SK-N-SH treated with all-trans-retinoic acid at 6 μM for 48 hours (cell line): Measurements from ENCODE around the gene HIF1A.

Source experiments
- CREB5 ChIP-seq: fragments of 250-450 bp; sonication (Bioruptor Pico); IDR thresholded peaks from 2 replicates; pipeline ENCODE4 v1.5.1; 2020; ENCODE audit warnings: low read depth, mild to moderate bottlenecking, moderate library complexity
- CSRNP3 ChIP-seq: fragments of 250-450 bp; sonication (Bioruptor Pico); IDR thresholded peaks from 2 replicates; pipeline ENCODE4 v1.5.1; 2021; ENCODE audit warnings: mild to moderate bottlenecking, moderate library complexity
- ESRRG ChIP-seq: fragments of 250-450 bp; sonication (Bioruptor Pico); IDR thresholded peaks from 2 replicates; pipeline ENCODE4 v1.6.1; 2021; ENCODE audit warnings: mild to moderate bottlenecking
- ISL1 ChIP-seq: fragments of 250-450 bp; sonication (Bioruptor Pico); IDR thresholded peaks from 2 replicates; pipeline ENCODE4 v2.1.2; 2022; ENCODE audit warnings: mild to moderate bottlenecking, moderate library complexity
- PATZ1 ChIP-seq: fragments of 250-450 bp; sonication (Bioruptor Pico); IDR thresholded peaks from 2 replicates; pipeline ENCODE4 v1.8.0; 2020; ENCODE audit warnings: mild to moderate bottlenecking, moderate library complexity, borderline replicate concordance
- RARB ChIP-seq: fragments of 250-450 bp; sonication (Bioruptor Pico); IDR thresholded peaks from 2 replicates; pipeline ENCODE4 v1.8.0; 2021; ENCODE audit warnings: mild to moderate bottlenecking, moderate library complexity
- SNAI2 ChIP-seq: fragments of 250-450 bp; sonication (Bioruptor Pico); IDR thresholded peaks from 2 replicates; pipeline ENCODE4 v1.5.0; 2020; ENCODE audit warnings: mild to moderate bottlenecking, moderate library complexity
- TOX ChIP-seq: fragments of 250-450 bp; sonication (Bioruptor Pico); IDR thresholded peaks from 2 replicates; pipeline ENCODE4 v1.8.0; 2021; ENCODE audit warnings: mild to moderate bottlenecking, moderate library complexity, borderline replicate concordance
- ZC3H10 ChIP-seq: fragments of 250-450 bp; sonication (Bioruptor Pico); IDR thresholded peaks from 2 replicates; pipeline ENCODE4 v1.5.1; 2021; ENCODE audit warnings: mild to moderate bottlenecking, moderate library complexity
- ZFP3 ChIP-seq: fragments of 250-450 bp; sonication (Bioruptor Pico); IDR thresholded peaks from 2 replicates; pipeline ENCODE4 v1.5.0; 2020; ENCODE audit warnings: mild to moderate bottlenecking, moderate library complexity
- ZFP30 ChIP-seq: fragments of 450-650 bp; formaldehyde crosslinking; IDR thresholded peaks from 2 replicates; pipeline ENCODE4 v1.5.0; 2022; ENCODE audit warnings: mild to moderate bottlenecking, moderate library complexity
- ZNF565 ChIP-seq: fragments of 450-650 bp; formaldehyde crosslinking; conservative IDR thresholded peaks from 2 replicates; pipeline ENCODE4 v1.5.0; 2020; ENCODE audit warnings: low read depth, mild to moderate bottlenecking, moderate library complexity
- ZNF70 ChIP-seq: fragments of 450-650 bp; formaldehyde crosslinking; IDR thresholded peaks from 2 replicates; pipeline ENCODE4 v1.5.0; 2020; ENCODE audit warnings: mild to moderate bottlenecking, moderate library complexity

- TF ChIP-seq TOX (CRISPR knock-in tag) (no peak), PATZ1 (CRISPR knock-in tag) (no peak), ZNF70 (CRISPR knock-in tag) (no peak), CSRNP3 (CRISPR knock-in tag) (no peak), ZC3H10 (CRISPR knock-in tag) (no peak), ZNF565 (CRISPR knock-in tag) (no peak), ESRRG (no peak), SNAI2 (CRISPR knock-in tag) (no peak), RARB (no peak), ZFP30 (no peak), ZFP3 (CRISPR knock-in tag) (no peak), ISL1 (CRISPR knock-in tag) (no peak), CREB5 (CRISPR knock-in tag) (no peak)
Observed at GRCh38 chr14:61681413-61681812, 13.9 kb upstream of the HIF1A start.
